Bronchial epithelial cell (primary cell): ENCODE measurements around the gene LARGE2. TPM values are rescaled to one million over a fixed set of nuclear protein-coding genes. Genes with fewer than 3 reads are reported as not detected.

ENCODE experiments used
- DNase-seq: peaks from one replicate; pipeline ENCODE4 v3.0.0-alpha.2; 2010; ENCODE audit warnings: low read depth
- FAIRE-seq: peaks from 2 replicates; lab custom pipeline; 2011; peaks lifted over from hg19 to GRCh38; lab: Jason Lieb, UNC
- H3K27me3 ChIP-seq: 2 replicates; pipeline ENCODE4 v1.5.1; 2011; ENCODE audit warnings: low read length; ENCODE audit not compliant: control insufficient read depth, insufficient read depth
- H3K36me3 ChIP-seq: 2 replicates; pipeline ENCODE4 v1.5.1; 2011; ENCODE audit warnings: low read length; ENCODE audit not compliant: control insufficient read depth, insufficient read depth
- H3K4me3 ChIP-seq: 2 replicates; pipeline ENCODE4 v1.5.1; 2011; ENCODE audit warnings: mild to moderate bottlenecking, low read depth, low read length, control low read depth
- CTCF ChIP-seq: IDR thresholded peaks from 2 replicates; pipeline ENCODE4 v1.5.1; 2011; ENCODE audit warnings: mild to moderate bottlenecking, moderate library complexity, low read length, control low read depth, inconsistent platforms; ENCODE audit not compliant: insufficient read depth, severe bottlenecking
- total RNA-seq: library from RNA; depleted of rRNA; stranded (reverse); fragments of >200 nt; gene quantifications from 2 replicates; pipeline ENCODE4 v1.2.1, GENCODE V29; 2014

LARGE2 gene
- total RNA-seq, 1 donor from 2014 or later = 4.5 TPM

GRCh38 chr11:45880772-45881570 lies 41.5 kb upstream of the LARGE2 start:
- no peak overlapping the region for H3K4me3 ChIP-seq
- peaks cover 3% of the 10 kb centered on the region for H3K36me3 ChIP-seq
- no peak for DNase-seq
- FAIRE-seq = no peak
- no peaks in the 10 kb centered on the region for H3K27me3 ChIP-seq
- TF ChIP-seq CTCF = no peak

- no peak for FAIRE-seq
- TF ChIP-seq CTCF = no peak
- Histone ChIP-seq H3K27me3 (no peaks in the 10 kb centered on the region), H3K4me3 (no peak overlapping the region), H3K36me3 (peaks cover 3% of the 10 kb centered on the region)
- no peak for DNase-seq
Observed at GRCh38 chr11:45881708-45882368, 40.6 kb upstream of the LARGE2 start.

GRCh38 chr11:45884596-45885185 lies 37.8 kb upstream of the LARGE2 start:
- TF ChIP-seq CTCF = no peak
- Histone ChIP-seq H3K27me3 (no peaks in the 10 kb centered on the region), H3K36me3 (peaks cover 3% of the 10 kb centered on the region), H3K4me3 (no peak overlapping the region)
- FAIRE-seq = no peak
- DNase-seq = no peak

GRCh38 chr11:45885274-45885920 lies 37.1 kb upstream of the LARGE2 start, which contains the start of gene MAPK8IP1:
TSS of gene MAPK8IP1 (plus strand) at chr11:45885651. CDS start at chr11:45885821, 170 bp downstream.
- H3K27me3 ChIP-seq = no peaks in the 10 kb centered on the region
- TF ChIP-seq CTCF = no peak
- peaks cover 3% of the 10 kb centered on the region for H3K36me3 ChIP-seq
- peak within 1 kb of the TSS; percentile 34 for H3K4me3 ChIP-seq
- DNase-seq (no peak), FAIRE-seq (no peak)

- no peak for FAIRE-seq
- H3K27me3 ChIP-seq = no peaks in the 10 kb centered on the region
Observed at GRCh38 chr11:45885921-45886721, 36.3 kb upstream of the LARGE2 start.

More at GRCh38 chr11:45885921-45886721, 36.3 kb upstream of the LARGE2 start:
- TF ChIP-seq CTCF = no peak
- H3K4me3 ChIP-seq = peak overlapping the region; percentile 34
- peaks cover under 1% of the 10 kb centered on the region for H3K36me3 ChIP-seq
- no peak for DNase-seq
